Activated naive CD8-positive, alpha-beta T cell treated with anti-CD3 and anti-CD28 coated beads for 36 hours (primary cell): ENCODE data around the gene PAIP2. TPM values are rescaled to one million over a fixed set of nuclear protein-coding genes. Genes with fewer than 3 reads are reported as not detected.
A peak's percentile ranks its signal among the peaks of the same experiment; 100 is the strongest.
"Not testable (repeated sequence)": the region's sequence is repeated elsewhere in the genome, so short reads cannot be mapped to it uniquely, and the experiment has no call there.

Experiments
- DNase-seq: peaks from one replicate; pipeline ENCODE4 v3.0.0; 2021
- H3K27ac Mint-ChIP-seq: one replicate; pipeline ENCODE4 v1.8.0; 2022; ENCODE audit warnings: mild to moderate bottlenecking, moderate library complexity, mixed read lengths
- H3K27me3 Mint-ChIP-seq: one replicate; pipeline ENCODE4 v1.8.0; 2022; ENCODE audit warnings: mild to moderate bottlenecking, mixed read lengths
- H3K36me3 Mint-ChIP-seq: one replicate; pipeline ENCODE4 v1.8.0; 2021; ENCODE audit warnings: mild to moderate bottlenecking, mixed read lengths
- H3K4me1 Mint-ChIP-seq: one replicate; pipeline ENCODE4 v1.8.0; 2021; ENCODE audit warnings: mixed read lengths
- H3K4me3 Mint-ChIP-seq: one replicate; pipeline ENCODE4 v1.8.0; 2022; ENCODE audit warnings: mild to moderate bottlenecking, moderate library complexity, mixed read lengths
- H3K9me3 Mint-ChIP-seq: one replicate; pipeline ENCODE4 v1.8.0; 2022; ENCODE audit warnings: mixed read lengths
- total RNA-seq, 2 experiments: library from RNA; stranded (reverse); gene quantifications; one replicate each; pipeline ENCODE4 v1.2.3, GENCODE V29; 2021

PAIP2 gene
- total RNA-seq, 2 experiments from 2014 or later = 91.7 to 94.0 TPM

DNA sequence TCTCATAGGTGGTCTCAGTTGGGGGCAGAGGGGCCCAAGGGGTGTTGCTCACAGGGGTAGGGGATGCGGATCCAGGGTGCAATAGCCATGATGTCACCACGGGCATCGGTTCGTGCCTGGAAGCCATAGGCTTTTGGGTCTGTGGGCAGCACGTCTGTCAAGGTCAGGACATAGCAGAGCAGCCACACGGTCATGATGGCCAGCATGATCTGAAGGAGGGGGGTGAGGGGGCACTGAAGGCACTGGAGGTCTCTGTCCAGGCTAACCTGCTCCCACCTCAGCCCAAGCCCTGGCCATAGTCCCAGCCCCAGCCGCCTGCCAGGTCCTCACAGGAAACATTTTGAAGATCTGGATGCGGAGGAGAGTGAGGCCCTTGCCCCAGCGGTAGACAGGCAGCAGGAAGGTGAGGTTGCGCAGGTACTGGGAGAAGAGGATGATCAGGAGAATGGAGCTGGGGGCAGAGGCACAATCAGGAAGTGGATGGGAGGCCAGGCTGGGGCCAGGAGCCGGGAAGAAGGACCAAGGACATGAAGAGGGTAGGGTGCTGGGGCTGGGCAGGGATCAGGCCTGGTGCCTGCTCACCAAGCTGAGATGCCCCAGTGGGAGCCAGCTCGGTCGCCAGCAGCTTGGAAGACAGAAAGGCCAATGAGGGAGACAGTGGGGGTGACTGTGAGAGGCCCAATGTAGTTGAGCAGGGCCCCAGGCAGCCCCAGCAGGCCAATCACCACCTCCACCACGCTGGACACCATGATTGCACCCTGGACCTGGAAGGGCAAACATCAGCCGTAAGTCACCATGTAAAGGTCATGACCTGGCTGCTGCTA is 38.2 kb downstream of the PAIP2 start:
- Mint-ChIP-seq H3K27me3 (no peaks in the 10 kb centered on the region), H3K4me3 (no peak overlapping the region), H3K27ac (no peak overlapping the region), H3K36me3 (no peaks in the 10 kb centered on the region), H3K4me1 (peaks cover 8% of the 10 kb centered on the region), H3K9me3 (no peaks in the 10 kb centered on the region)
- no peak for DNase-seq

DNA sequence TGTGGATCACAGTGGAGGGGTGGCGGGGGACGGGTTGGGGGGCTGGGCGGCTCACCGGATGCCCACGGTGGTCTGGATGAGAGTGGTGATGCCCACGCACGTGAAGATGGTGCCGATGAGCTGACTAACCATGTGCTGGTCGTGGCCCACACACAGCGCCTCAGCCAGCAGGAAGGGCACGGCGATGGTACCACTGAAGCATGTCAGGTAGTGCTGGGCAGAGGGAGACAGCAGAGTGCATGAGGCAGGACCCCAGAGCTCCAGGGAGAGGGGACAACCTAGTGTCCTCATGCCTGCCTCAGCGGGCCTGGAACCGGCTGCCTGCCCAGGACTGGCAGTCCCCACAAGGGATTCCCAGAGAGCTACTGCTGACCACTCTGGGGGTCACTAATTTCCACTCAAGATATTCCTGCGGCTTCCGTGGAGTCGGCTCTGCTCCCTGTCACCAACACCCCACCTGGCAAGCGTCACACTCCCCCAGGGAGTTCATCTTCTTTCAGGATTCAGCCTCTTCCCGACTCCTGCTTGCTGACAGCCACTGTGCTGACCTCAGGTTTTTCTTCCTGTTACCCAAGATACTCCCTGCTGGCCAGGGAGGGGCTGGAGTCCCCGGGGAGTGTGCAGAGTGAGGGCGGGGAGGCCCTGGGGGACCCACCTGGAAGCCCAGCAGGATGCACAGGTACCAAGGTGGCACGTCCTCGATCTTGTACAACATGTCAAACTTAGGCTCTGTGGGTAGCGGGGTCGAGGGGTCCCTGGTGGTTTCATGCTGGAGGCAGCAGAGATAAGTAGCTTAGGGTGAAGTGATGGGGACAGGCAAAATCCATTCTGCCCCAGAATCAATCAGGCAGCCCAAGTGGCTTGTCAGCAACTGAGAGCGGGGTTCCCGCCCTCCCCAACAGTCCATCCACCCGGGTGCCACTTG is 40.4 kb downstream of the PAIP2 start:
- peaks cover 24% of the 10 kb centered on the region for H3K4me1 Mint-ChIP-seq
- H3K27me3 Mint-ChIP-seq = no peaks in the 10 kb centered on the region
- H3K4me3 Mint-ChIP-seq = no peak overlapping the region
- H3K27ac Mint-ChIP-seq = no peak overlapping the region
- no peak for DNase-seq
- H3K9me3 Mint-ChIP-seq = no peaks in the 10 kb centered on the region
- no peaks in the 10 kb centered on the region for H3K36me3 Mint-ChIP-seq

DNA sequence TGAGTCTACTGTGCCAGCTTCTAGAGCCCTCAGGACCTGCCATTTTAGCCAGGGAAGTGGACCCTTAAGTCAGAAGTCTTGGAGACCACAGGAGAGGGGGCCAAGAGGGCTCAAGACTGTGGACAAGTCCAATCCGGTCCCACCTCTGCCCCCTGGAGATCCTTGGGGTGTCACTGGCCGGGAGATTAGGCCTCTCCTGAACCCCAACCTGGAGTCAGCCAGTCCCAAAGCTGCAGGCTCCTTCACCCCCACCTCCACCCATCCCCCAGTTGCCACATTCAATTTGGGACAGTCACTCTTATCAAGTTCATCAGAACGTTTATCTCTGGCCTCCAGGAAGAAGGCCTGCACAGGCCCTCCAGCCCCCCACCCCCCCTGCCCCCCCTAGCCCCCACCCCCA is 41.2 kb downstream of the PAIP2 start:
- Mint-ChIP-seq H3K4me1 (peaks cover 24% of the 10 kb centered on the region), H3K9me3 (no peaks in the 10 kb centered on the region), H3K4me3 (no peak overlapping the region), H3K27me3 (no peaks in the 10 kb centered on the region), H3K36me3 (no peaks in the 10 kb centered on the region), H3K27ac (no peak overlapping the region)
- DNase-seq = no peak

DNA sequence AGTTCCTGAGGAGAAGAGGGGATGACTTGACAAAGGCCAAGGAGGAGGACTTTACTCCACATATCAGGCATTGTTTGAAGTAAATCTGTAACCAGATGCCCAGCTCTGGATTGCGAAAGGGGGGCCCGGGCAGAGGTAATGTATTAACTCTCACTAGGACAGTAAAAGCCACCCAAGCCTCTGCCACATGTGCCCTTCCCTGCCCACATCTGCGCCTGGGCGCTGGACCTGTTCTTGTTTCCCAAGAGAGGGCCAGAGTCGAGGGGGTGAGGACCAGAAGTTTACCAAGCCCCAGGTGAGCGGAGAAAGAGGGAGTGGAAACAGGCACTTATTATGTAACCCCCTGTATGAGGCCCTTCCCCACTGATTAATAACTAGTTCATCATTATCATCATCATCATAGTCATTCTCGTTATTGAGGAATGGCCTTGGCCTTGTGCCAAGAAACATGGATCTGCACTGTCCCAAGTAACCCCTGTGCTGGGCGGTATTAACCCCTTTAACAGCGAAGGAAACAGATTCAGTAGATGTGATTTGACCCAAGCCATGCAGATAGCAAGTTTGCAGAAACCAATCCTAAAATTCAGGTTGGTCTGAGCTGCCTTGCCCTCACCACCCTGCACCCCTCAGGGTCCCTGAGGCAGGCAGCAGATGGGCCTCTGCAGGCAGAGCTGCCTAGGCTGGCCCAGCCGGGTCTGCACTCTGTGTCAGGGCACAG is 41.8 kb downstream of the PAIP2 start, which contains the start of gene SLC23A1:
Gene SLC23A1 (minus strand): TSS at position 23 of the 718 bp plus-strand sequence. CDS start 44 bp downstream, outside the sequence.
- no peak within 1 kb of the TSS for H3K27ac Mint-ChIP-seq
- peaks cover 24% of the 10 kb centered on the region for H3K4me1 Mint-ChIP-seq
- H3K27me3 Mint-ChIP-seq = no peaks in the 10 kb centered on the region
- H3K36me3 Mint-ChIP-seq = no peaks in the 10 kb centered on the region
- DNase-seq = no peak
- H3K9me3 Mint-ChIP-seq = no peaks in the 10 kb centered on the region
- H3K4me3 Mint-ChIP-seq = no peak within 1 kb of the TSS

DNA sequence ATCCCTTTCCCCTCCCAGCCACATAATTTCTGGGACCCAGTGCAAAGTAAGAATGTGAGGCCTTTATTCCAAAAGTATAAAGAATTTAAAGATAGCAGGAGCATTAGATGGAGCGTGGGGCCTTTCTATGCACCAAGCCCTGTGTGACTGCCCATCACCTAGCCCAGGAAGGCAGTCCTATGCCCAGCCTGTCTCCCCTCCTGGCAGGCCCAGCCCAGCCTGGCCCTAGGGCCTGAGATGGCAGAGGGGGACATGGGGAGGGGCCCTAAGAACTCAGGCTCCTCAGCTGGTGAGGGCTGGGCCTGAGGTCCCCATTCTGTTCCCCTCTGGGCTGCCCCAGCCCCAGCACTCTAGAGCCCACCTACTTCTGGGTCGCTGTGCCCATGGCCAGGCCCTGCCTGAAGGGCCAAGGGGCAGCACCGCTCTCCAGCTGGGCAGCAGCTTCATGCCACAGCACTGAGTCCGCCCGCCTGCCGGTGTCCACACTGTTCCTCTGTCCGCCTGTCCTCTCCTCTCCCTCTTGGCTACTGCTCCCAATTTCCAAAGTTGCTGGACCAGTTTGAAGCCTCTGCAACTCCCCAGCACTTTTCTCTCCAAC is 42.4 kb downstream of the PAIP2 start:
- Mint-ChIP-seq H3K36me3 (peaks cover 2% of the 10 kb centered on the region), H3K4me3 (no peak overlapping the region), H3K27me3 (no peaks in the 10 kb centered on the region), H3K27ac (peak overlapping the region; percentile 69), H3K4me1 (peaks cover 28% of the 10 kb centered on the region), H3K9me3 (no peaks in the 10 kb centered on the region)
- no peak for DNase-seq

DNA sequence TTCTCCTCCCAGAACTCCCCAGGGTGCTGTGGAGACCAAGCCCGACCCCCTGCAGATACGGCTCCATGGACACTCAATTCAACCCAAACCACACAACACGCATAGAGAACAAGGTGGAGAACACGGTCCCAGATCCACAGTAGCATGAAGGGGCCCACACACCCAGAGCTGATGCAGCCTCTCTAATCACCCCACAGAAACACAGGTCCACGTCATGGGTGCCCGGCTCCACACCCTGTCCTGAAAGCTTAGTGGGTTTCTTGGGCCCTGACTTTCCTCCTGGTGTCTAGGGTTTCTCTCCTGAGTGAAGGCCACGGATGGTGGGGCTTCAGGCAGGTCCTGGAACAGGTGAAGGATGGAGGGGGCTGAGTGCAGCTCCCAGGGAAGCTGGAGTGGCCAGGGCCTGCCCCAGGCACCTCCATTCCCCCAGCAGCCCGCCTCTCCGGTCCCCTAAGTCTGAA is 43.0 kb downstream of the PAIP2 start:
- H3K27me3 Mint-ChIP-seq = no peaks in the 10 kb centered on the region
- no peaks in the 10 kb centered on the region for H3K9me3 Mint-ChIP-seq
- peak overlapping the region; percentile 69 for H3K27ac Mint-ChIP-seq
- no peak overlapping the region for H3K4me3 Mint-ChIP-seq
- DNase-seq = no peak
- peaks cover 7% of the 10 kb centered on the region for H3K36me3 Mint-ChIP-seq
- H3K4me1 Mint-ChIP-seq = peaks cover 33% of the 10 kb centered on the region

DNA sequence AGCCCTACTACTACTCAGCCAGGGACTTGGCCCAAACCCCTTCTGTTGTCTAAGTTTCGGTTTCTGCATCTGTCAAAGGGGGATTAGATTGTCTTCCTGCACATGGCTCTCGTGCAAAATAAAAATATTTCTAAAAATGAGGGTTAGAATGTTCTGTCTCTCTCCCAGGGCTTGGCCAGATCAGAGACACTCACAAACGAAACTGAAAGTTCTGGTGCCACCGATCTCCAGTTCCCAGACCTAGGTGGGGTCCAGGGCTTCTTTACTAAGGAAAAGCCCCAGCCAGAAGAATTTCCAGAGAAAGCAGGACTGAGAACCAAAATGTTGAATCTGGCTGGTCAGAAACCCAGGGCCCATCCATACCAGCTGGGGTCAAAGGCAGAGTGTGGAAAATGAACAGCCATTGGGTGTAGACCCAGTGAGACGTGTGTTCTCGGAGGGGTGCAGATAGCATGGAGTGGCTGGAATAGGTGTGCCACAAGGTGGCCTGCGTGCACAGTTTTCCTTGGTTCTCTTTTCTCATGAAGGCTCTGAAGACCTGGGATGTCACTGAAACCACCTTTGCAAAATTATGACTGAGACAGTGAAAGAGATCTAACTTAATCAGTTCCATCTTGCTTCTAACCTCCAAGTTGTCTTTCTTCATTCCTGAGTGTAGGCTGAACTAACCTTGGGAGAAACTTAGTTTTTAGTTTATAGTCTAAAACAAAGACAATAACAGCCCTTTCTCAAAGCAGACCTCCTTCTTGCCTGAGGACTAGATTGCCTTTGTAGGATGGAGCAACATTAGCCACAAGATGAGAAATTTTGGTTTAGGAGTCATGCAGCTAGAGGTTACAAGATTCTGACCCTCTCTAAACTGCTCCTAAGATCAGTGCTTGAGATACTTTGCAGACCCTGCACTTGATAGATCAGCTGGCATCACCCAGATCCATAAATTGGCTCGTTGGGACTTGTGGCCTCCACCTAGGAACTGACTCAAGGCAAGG is 43.7 kb downstream of the PAIP2 start:
- no peak for DNase-seq
- H3K4me3 Mint-ChIP-seq = peak overlapping the region; percentile 29
- H3K27me3 Mint-ChIP-seq = no peaks in the 10 kb centered on the region
- H3K36me3 Mint-ChIP-seq = peaks cover 8% of the 10 kb centered on the region
- H3K27ac Mint-ChIP-seq = peak overlapping the region; percentile 69
- peaks cover 40% of the 10 kb centered on the region for H3K4me1 Mint-ChIP-seq
- H3K9me3 Mint-ChIP-seq = no peaks in the 10 kb centered on the region

DNA sequence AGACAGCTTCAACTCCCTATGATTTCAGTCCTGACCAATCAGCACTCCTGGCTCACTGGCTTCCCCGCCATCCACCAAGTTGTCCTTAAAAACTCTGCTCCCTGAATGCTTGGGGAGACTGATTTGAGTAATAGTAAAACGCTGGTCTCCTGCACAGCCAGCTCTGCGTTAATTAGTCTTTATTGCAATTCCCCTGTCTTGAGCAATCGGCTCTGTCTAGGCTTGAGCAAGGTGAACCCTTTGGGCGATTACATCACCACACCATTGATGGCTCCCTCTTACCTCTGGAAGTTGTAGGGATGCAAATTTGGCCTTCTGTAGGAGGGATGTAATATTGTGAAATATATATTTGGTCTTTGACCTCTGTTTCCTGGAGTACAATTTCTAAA is 44.4 kb downstream of the PAIP2 start:
- peaks cover 8% of the 10 kb centered on the region for H3K36me3 Mint-ChIP-seq
- no peak overlapping the region for H3K4me3 Mint-ChIP-seq
- H3K27ac Mint-ChIP-seq = no peak overlapping the region
- no peak for DNase-seq
- peaks cover 47% of the 10 kb centered on the region for H3K4me1 Mint-ChIP-seq
- H3K9me3 Mint-ChIP-seq = no peaks in the 10 kb centered on the region
- H3K27me3 Mint-ChIP-seq = no peaks in the 10 kb centered on the region

DNA sequence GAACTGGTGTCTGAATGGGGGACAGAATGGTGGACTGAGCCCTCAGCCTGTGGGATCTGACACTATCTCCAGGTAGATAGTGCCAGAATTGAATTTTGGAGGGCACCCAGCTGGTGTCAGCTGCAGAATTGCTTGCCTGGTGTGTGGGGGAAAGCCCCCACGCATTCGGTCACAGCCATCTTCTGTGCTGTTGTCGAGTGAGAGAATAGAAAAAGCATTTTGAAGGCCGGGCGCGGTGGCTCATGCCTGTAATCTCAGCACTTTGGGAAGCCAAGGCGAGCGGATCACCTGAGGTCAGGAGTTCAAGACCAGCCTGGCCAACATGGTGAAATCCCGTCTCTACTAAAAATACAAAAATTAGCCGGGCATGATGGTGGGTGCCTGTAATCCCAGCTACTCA is 45.3 kb downstream of the PAIP2 start:
- H3K4me3 Mint-ChIP-seq, H3K9me3 Mint-ChIP-seq, DNase-seq, H3K27me3 Mint-ChIP-seq, H3K27ac Mint-ChIP-seq: not testable (repeated sequence)
- peaks cover 56% of the 10 kb centered on the region for H3K4me1 Mint-ChIP-seq
- peaks cover 15% of the 10 kb centered on the region for H3K36me3 Mint-ChIP-seq

DNA sequence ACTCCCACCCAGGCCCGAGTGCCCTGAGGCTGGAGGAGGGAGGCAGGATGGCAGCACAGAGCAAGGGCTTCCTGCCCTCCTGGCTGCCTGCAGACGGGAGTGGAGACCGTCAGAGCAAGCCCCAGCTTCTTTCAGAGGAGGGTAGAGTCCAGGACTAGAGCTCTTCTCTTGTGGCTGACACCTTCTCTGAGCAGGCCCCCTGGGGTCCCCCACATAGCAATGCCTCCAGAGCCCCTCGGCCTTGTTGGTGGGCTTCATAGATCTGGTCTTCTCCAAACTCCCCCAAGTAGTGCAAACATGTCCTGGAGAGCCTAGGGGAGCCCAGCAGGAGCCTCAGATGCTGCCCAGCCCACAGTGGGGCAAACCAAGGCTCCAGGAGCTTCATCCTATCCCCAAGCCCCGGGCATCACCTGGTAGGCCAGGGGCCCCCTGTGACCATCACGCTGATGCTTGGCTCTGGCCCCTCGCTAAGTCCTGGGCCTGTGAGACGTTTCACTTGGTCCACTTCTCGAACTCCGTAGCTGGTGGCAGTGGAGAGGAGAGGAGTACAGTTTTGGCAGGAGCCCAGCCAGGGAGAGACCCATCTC is 46.0 kb downstream of the PAIP2 start:
- no peaks in the 10 kb centered on the region for H3K27me3 Mint-ChIP-seq
- no peak for DNase-seq
- no peaks in the 10 kb centered on the region for H3K9me3 Mint-ChIP-seq
- peaks cover 54% of the 10 kb centered on the region for H3K4me1 Mint-ChIP-seq
- peaks cover 16% of the 10 kb centered on the region for H3K36me3 Mint-ChIP-seq
- peak overlapping the region; percentile 74 for H3K27ac Mint-ChIP-seq
- H3K4me3 Mint-ChIP-seq = no peak overlapping the region

DNA sequence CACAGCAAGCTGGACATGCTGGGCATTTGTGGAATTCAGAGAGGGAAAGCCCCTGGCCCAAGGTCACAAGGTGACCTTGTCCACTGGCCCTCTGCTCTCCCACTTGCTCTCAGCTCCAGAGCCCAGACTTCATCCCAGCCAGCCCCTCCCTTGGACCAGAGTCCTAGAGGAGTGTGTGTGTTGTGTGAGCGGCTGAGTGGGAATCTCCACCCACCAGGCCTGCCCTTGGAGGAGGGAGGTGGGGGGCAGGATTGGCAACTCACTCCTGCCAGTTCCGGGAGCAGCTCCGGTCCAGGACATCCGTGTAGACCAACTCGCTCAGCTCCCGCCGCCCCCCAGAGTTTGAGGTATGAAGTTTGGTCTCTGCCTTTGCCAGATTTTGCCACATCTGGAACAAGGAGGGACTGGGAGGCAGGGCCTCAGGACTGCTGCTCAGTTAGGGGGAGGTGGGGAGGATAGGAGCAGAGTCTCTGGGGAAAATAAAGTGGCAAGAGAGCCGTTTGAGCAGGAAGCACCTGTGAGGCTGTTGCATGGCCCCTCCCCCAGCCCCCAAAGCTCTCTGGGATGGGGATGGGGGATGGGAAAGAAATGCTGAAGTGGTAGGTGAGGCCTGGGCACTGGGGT is 46.7 kb downstream of the PAIP2 start:
- H3K27ac Mint-ChIP-seq = peak overlapping the region; percentile 74
- peaks cover 56% of the 10 kb centered on the region for H3K4me1 Mint-ChIP-seq
- peaks cover 17% of the 10 kb centered on the region for H3K36me3 Mint-ChIP-seq
- H3K4me3 Mint-ChIP-seq = peak overlapping the region; percentile 75
- DNase-seq = no peak
- no peaks in the 10 kb centered on the region for H3K27me3 Mint-ChIP-seq
- no peaks in the 10 kb centered on the region for H3K9me3 Mint-ChIP-seq

DNA sequence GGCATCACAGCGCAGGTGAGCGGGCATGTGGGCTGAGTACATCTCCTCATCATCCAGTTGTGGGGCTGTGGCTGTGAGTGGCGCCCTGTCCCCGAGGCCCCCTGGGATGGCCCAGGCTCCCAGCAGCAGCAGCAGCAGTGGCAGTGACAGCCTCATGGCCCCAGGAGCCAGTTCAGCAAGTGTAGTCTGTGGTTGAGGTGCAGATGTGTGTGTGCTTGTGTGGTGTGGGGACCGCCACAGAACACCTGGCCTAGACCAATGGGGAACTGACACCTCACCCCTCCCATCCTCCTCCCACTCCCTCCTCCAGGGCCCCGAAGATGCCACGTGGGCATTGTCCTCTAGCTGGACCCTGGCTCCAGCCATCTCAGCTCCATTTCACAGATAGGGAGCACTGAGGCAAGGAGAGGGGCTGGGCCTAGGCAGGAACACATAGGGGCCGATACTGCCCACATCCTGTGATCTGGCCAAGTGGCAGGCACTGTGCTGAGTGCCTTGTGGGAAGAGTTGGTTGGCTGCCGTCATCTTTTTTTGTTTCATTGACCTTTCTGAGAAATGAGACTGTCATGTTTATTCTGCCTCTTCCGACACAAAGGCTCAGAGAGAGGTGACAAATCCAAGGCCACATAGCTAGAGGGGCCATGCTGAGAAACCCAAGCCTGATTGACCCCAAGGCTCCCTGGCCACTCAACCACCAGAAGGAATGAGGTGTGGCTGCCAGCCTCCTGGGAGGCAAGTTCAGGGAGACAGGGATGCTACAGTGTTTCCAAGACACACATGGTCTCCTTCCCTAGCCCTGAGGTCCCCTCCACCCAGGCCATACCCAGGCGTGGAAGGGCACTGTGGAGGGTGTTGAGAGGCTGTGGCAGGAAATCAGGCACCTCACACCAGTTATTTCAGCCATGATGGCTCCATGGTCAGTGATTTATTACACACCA is 48.3 kb downstream of the PAIP2 start, which contains the start of gene MZB1:
Gene MZB1 (minus strand): TSS at position 213 of the 938 bp plus-strand sequence. CDS start 57 bp downstream, at position 156.
- no peaks in the 10 kb centered on the region for H3K27me3 Mint-ChIP-seq
- H3K4me1 Mint-ChIP-seq = peaks cover 53% of the 10 kb centered on the region
- no peaks in the 10 kb centered on the region for H3K9me3 Mint-ChIP-seq
- H3K27ac Mint-ChIP-seq = peak within 1 kb of the TSS; percentile 94
- DNase-seq = peak; percentile 79
- peaks cover 17% of the 10 kb centered on the region for H3K36me3 Mint-ChIP-seq
- H3K4me3 Mint-ChIP-seq = peak within 1 kb of the TSS; percentile 75
